Neural cell (in vitro differentiated cells): Measurements from ENCODE around the gene ZFPM1. TPM values are rescaled to one million over a fixed set of nuclear protein-coding genes. Genes with fewer than 3 reads are reported as not detected.

Experiments
- H2AFZ ChIP-seq: fragments of 200-600, 300-800 bp; sonication (generic), shearing (Covaris generic); 2 replicates; pipeline ENCODE4 v1.6.0; 2014; ENCODE audit warnings: low read depth, mild to moderate bottlenecking, antibody characterized with exemption, low read length, moderate library complexity
- H3F3A ChIP-seq: fragments of 200-600 bp; shearing (Covaris generic); 2 replicates; pipeline ENCODE4 v1.6.1; 2016; ENCODE audit warnings: mild to moderate bottlenecking, moderate library complexity, mixed read lengths, antibody characterized with exemption, low read length; ENCODE audit not compliant: insufficient read depth, poor library complexity, severe bottlenecking
- H3K27ac ChIP-seq: fragments of 200-600, 300-800 bp; sonication (generic), shearing (Covaris generic); 2 replicates; pipeline ENCODE4 v1.5.1; 2014; ENCODE audit warnings: mild to moderate bottlenecking, low read length, moderate library complexity
- H3K27me3 ChIP-seq: fragments of 300-800, 200-600 bp; sonication (generic), shearing (Covaris generic); 2 replicates; pipeline ENCODE4 v1.6.0; 2014; ENCODE audit warnings: mild to moderate bottlenecking, low read depth, low read length, moderate library complexity; ENCODE audit not compliant: insufficient read depth
- H3K36me3 ChIP-seq: fragments of 300-800, 200-600 bp; sonication (generic), shearing (Covaris generic); 2 replicates; pipeline ENCODE4 v1.5.1; 2014; ENCODE audit warnings: mild to moderate bottlenecking, antibody characterized with exemption, low read length, moderate library complexity; ENCODE audit not compliant: insufficient read depth
- H3K4me2 ChIP-seq: fragments of 300-800, 200-600 bp; sonication (generic), shearing (Covaris generic); 2 replicates; pipeline ENCODE4 v1.6.0; 2014; ENCODE audit warnings: mild to moderate bottlenecking, low read length
- H3K4me3 ChIP-seq: fragments of 300-800, 200-600 bp; sonication (generic), shearing (Covaris generic); 2 replicates; pipeline ENCODE4 v1.5.1; 2014; ENCODE audit warnings: mild to moderate bottlenecking, low read length, moderate library complexity
- H3K79me2 ChIP-seq: fragments of 200-600 bp; shearing (Covaris generic); replicated peaks from 2 replicates; pipeline ENCODE4 v1.6.0; 2014; ENCODE audit warnings: mild to moderate bottlenecking, low read length, moderate library complexity; ENCODE audit not compliant: insufficient read depth
- H3K9ac ChIP-seq: fragments of 300-800, 200-600 bp; sonication (generic), shearing (Covaris generic); 2 replicates; pipeline ENCODE4 v1.6.1; 2016; ENCODE audit warnings: mild to moderate bottlenecking, low read length, mixed read lengths
- H3K9me2 ChIP-seq: fragments of 200-600 bp; shearing (Covaris generic); 2 replicates; pipeline ENCODE4 v1.6.1; 2016; ENCODE audit warnings: mild to moderate bottlenecking, low read length, mixed read lengths; ENCODE audit not compliant: insufficient read depth
- H3K9me3 ChIP-seq: fragments of 200-600, 300-800 bp; sonication (generic), shearing (Covaris generic); 2 replicates; pipeline ENCODE4 v1.6.1; 2016; ENCODE audit warnings: mild to moderate bottlenecking, mixed run types, low read length, moderate library complexity, mixed read lengths
- H4K20me1 ChIP-seq: fragments of 200-600 bp; shearing (Covaris generic); 2 replicates; pipeline ENCODE4 v1.6.1; 2016; ENCODE audit warnings: mild to moderate bottlenecking, mixed run types; ENCODE audit not compliant: insufficient read depth
- EP300 ChIP-seq: fragments of 450-650 bp; conservative IDR thresholded peaks from 2 replicates; pipeline ENCODE4 v1.6.1; 2014; ENCODE audit warnings: antibody characterized with exemption, mild to moderate bottlenecking, moderate library complexity; ENCODE audit not compliant: poor library complexity, severe bottlenecking
- EZH2 ChIP-seq: fragments of 200-600, 300-800 bp; shearing (Covaris generic), sonication (generic); IDR thresholded peaks from 2 replicates; pipeline ENCODE4 v1.6.1; 2014; ENCODE audit warnings: antibody characterized with exemption, low read length, borderline replicate concordance, mild to moderate bottlenecking; ENCODE audit not compliant: insufficient read depth, poor library complexity, severe bottlenecking
- MXI1 ChIP-seq: fragments of 450-650 bp; conservative IDR thresholded peaks from 2 replicates; pipeline ENCODE4 v1.6.1; 2014; ENCODE audit warnings: antibody characterized with exemption, mild to moderate bottlenecking; ENCODE audit not compliant: poor library complexity, severe bottlenecking
- POLR2AphosphoS5 ChIP-seq: IDR thresholded peaks from 2 replicates; pipeline ENCODE4 v1.6.1; 2012
- RAD21 ChIP-seq: fragments of 450-650 bp; conservative IDR thresholded peaks from 2 replicates; pipeline ENCODE4 v1.6.1; 2014; ENCODE audit warnings: antibody characterized with exemption, mild to moderate bottlenecking, moderate library complexity
- SMC3 ChIP-seq: fragments of 450-650 bp; conservative IDR thresholded peaks from 2 replicates; pipeline ENCODE4 v1.6.1; 2014; ENCODE audit warnings: antibody characterized with exemption, mild to moderate bottlenecking, moderate library complexity; ENCODE audit not compliant: poor library complexity
- TAF1 ChIP-seq: IDR thresholded peaks from 2 replicates; pipeline ENCODE4 v1.6.1; 2012; ENCODE audit warnings: low read depth
- polyA plus RNA-seq: library from polyadenylated mRNA; depleted of rRNA; stranded (reverse); fragments of >200 nt; gene quantifications from 2 replicates; pipeline ENCODE4 v1.2.3, GENCODE V29; 2014
- TF ChIP-seq, protein P1 (sequence below): fragments of 450-650 bp; IDR thresholded peaks from 2 replicates; pipeline ENCODE4 v1.5.1; 2014; ENCODE audit warnings: antibody characterized with exemption, mild to moderate bottlenecking, moderate library complexity; ENCODE audit not compliant: poor library complexity, severe bottlenecking
- TF ChIP-seq, protein P2 (sequence below): IDR thresholded peaks from 2 replicates; pipeline ENCODE4 v1.6.1; 2012; ENCODE audit warnings: borderline replicate concordance

Gene ZFPM1
- polyA plus RNA-seq, 1 donor from 2014 or later, result 0.41 TPM

DNA sequence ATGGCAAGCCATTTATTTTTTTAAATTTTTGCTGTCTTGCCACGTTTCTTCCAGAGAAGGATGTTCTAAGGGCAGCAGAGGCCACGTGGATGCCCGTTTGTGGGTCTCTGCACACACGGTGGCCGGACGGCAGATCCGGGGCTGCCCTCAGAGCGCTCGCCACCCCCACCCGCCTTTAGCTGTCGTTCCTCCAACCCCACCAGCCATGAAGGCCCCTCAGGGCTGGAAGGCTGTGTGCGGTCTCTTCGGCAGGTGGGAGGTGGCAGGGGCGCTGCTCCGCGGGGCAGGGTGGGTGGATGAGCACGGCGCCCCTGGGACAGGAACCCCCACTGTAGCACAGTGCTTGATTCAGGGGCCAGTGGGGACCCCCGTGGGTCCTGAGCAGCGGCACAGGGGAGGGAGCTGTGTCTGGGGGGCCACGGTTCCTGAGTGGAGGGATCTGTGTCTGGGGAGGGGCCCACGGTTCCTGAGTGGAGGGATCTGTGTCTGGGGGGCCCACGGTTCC lies 49.7 kb downstream of the ZFPM1 start:
- Histone ChIP-seq H3F3A (no peaks in the 10 kb centered on the region), H4K20me1 (no peaks in the 10 kb centered on the region), H3K79me2 (no peaks in the 10 kb centered on the region), H2AFZ (no peak overlapping the region), H3K4me3 (no peak overlapping the region), H3K27me3 (no peaks in the 10 kb centered on the region), H3K27ac (no peak overlapping the region), H3K36me3 (no peaks in the 10 kb centered on the region), H3K9me3 (no peaks in the 10 kb centered on the region), H3K9ac (no peak overlapping the region), H3K4me2 (no peak overlapping the region), H3K9me2 (no peaks in the 10 kb centered on the region)
- TF ChIP-seq MXI1, result no peak

DNA sequence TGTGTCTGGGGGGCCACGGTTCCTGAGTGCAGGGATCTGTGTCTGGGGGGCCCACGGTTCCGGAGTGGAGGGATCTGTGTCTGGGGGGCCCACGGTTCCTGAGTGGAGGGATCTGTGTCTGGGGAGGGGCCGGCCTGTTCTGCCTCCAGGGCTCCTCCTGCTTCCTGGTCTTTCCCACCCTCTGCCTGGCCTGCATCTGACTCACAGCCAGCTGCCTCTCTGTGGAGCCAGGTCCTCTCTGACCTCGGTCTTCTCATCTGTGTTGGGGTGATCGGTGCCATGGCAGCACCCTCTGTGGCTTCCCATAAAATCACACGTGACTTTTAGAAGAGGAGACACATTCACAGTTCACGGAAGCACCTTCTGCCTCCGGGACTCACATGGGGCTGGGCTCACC lies 50.3 kb downstream of the ZFPM1 start:
- TF ChIP-seq EZH2 (no peak), POLR2AphosphoS5 (no peak), MXI1 (no peak), TAF1 (no peak), EP300 (no peak), SMC3 (no peak), RAD21 (no peak)
- TF ChIP-seq, protein P1, sequence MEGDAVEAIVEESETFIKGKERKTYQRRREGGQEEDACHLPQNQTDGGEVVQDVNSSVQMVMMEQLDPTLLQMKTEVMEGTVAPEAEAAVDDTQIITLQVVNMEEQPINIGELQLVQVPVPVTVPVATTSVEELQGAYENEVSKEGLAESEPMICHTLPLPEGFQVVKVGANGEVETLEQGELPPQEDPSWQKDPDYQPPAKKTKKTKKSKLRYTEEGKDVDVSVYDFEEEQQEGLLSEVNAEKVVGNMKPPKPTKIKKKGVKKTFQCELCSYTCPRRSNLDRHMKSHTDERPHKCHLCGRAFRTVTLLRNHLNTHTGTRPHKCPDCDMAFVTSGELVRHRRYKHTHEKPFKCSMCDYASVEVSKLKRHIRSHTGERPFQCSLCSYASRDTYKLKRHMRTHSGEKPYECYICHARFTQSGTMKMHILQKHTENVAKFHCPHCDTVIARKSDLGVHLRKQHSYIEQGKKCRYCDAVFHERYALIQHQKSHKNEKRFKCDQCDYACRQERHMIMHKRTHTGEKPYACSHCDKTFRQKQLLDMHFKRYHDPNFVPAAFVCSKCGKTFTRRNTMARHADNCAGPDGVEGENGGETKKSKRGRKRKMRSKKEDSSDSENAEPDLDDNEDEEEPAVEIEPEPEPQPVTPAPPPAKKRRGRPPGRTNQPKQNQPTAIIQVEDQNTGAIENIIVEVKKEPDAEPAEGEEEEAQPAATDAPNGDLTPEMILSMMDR, result no peak
- TF ChIP-seq, protein P2, sequence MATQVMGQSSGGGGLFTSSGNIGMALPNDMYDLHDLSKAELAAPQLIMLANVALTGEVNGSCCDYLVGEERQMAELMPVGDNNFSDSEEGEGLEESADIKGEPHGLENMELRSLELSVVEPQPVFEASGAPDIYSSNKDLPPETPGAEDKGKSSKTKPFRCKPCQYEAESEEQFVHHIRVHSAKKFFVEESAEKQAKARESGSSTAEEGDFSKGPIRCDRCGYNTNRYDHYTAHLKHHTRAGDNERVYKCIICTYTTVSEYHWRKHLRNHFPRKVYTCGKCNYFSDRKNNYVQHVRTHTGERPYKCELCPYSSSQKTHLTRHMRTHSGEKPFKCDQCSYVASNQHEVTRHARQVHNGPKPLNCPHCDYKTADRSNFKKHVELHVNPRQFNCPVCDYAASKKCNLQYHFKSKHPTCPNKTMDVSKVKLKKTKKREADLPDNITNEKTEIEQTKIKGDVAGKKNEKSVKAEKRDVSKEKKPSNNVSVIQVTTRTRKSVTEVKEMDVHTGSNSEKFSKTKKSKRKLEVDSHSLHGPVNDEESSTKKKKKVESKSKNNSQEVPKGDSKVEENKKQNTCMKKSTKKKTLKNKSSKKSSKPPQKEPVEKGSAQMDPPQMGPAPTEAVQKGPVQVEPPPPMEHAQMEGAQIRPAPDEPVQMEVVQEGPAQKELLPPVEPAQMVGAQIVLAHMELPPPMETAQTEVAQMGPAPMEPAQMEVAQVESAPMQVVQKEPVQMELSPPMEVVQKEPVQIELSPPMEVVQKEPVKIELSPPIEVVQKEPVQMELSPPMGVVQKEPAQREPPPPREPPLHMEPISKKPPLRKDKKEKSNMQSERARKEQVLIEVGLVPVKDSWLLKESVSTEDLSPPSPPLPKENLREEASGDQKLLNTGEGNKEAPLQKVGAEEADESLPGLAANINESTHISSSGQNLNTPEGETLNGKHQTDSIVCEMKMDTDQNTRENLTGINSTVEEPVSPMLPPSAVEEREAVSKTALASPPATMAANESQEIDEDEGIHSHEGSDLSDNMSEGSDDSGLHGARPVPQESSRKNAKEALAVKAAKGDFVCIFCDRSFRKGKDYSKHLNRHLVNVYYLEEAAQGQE, result no peak
- no peak overlapping the region for H3K4me3 ChIP-seq
- no peaks in the 10 kb centered on the region for H3K27me3 ChIP-seq
- no peaks in the 10 kb centered on the region for H4K20me1 ChIP-seq
- H3K9me3 ChIP-seq, result no peaks in the 10 kb centered on the region
- H2AFZ ChIP-seq, result no peak overlapping the region
- H3F3A ChIP-seq, result no peaks in the 10 kb centered on the region
- H3K36me3 ChIP-seq, result no peaks in the 10 kb centered on the region
- no peak overlapping the region for H3K9ac ChIP-seq
- no peak overlapping the region for H3K27ac ChIP-seq
- no peak overlapping the region for H3K4me2 ChIP-seq
- H3K79me2 ChIP-seq, result no peaks in the 10 kb centered on the region
- H3K9me2 ChIP-seq, result no peaks in the 10 kb centered on the region
